Subcutaneous abdominal adipose tissue (tissue), 5 donors: ENCODE measurements around the gene APBB1IP.
"Not testable (repeated sequence)": the region's sequence is repeated elsewhere in the genome, so short reads cannot be mapped to it uniquely, and the experiment has no call there.

ENCODE experiments used
- H3K27ac ChIP-seq: one replicate; pipeline ENCODE4 v1.7.0; 2013; ENCODE audit warnings: low read depth, mild to moderate bottlenecking, inconsistent platforms, low read length, moderate library complexity
- H3K27me3 ChIP-seq, 5 donors: one replicate each; pipeline ENCODE4 v1.7.0; 2013; ENCODE audit warnings: low read length in 5 of 5, inconsistent platforms in 1 of 5; ENCODE audit not compliant: control insufficient read depth in 5 of 5, insufficient read depth in 4 of 5
- H3K36me3 ChIP-seq, 5 donors: one replicate each; pipeline ENCODE4 v1.7.0; 2013; ENCODE audit warnings: low read length in 5 of 5; ENCODE audit not compliant: control insufficient read depth in 5 of 5, insufficient read depth in 5 of 5
- H3K4me1 ChIP-seq, 5 donors: one replicate each; pipeline ENCODE4 v1.7.0; 2013; ENCODE audit warnings: low read length in 5 of 5, mild to moderate bottlenecking in 3 of 5, moderate library complexity in 1 of 5; ENCODE audit not compliant: control insufficient read depth in 5 of 5, insufficient read depth in 5 of 5
- H3K4me3 ChIP-seq, 5 donors: one replicate each; pipeline ENCODE4 v1.7.0; 2013; ENCODE audit warnings: low read length in 5 of 5, low read depth in 1 of 5
- H3K9ac ChIP-seq, 5 donors: one replicate each; pipeline ENCODE4 v1.7.0; 2013; ENCODE audit warnings: low read length in 5 of 5, mild to moderate bottlenecking in 4 of 5, moderate library complexity in 3 of 5
- H3K9me3 ChIP-seq, 5 donors: one replicate each; pipeline ENCODE4 v1.7.0; 2013; ENCODE audit warnings: low read length in 5 of 5; ENCODE audit not compliant: control insufficient read depth in 5 of 5
- donor health status: healthy.
- donor health status: healthy.
- donor health status: healthy.
- donor health status: healthy.
- donor health status: healthy.

Gene APBB1IP

DNA sequence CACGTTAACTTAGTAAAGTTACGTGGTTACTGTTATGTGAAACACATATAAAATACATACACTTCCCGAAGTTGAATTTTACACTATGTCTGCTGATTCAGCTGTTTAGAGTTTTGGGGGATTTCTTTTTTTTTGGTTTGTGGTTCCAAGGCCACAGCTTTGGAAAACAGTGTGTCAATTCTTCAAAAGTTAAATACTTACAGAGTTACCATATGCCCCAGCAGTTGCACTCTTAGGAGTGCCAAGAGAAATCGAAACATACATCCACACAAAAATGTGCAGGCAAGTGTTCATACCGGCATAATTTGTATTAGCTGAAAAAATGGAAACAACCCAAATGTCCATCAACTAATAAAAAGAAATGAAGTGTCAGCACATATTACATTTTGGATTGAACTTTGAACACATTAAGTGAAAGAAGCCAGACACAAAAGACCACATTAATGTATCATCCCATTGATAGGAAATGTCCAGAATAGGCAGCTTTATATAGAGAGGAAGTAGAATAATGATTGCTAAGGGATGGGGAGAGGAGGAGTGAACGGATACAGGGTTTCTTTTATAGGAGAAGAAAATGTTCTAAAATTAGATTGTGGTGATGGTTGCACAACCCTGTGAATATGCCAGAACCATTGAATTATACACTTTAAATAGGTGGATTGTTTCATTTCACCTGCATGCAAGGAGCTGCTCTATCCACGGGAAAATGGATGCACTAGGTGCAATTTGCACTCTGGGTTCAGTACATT, 17.6 kb downstream of the APBB1IP start:
- H3K9me3 ChIP-seq: no peaks in the 10 kb centered on the region
- no peaks in the 10 kb centered on the region for H3K27me3 ChIP-seq
- H3K27ac ChIP-seq: peak overlapping the region; percentile 57
- H3K4me1 ChIP-seq: peaks cover 0 to 28% (median 9%) of the 10 kb centered on the region in 5 donors
- no peak overlapping the region for H3K4me3 ChIP-seq
- peaks cover 0 to 3% (median 0%) of the 10 kb centered on the region in 5 donors for H3K36me3 ChIP-seq
- no peak overlapping the region for H3K9ac ChIP-seq

DNA sequence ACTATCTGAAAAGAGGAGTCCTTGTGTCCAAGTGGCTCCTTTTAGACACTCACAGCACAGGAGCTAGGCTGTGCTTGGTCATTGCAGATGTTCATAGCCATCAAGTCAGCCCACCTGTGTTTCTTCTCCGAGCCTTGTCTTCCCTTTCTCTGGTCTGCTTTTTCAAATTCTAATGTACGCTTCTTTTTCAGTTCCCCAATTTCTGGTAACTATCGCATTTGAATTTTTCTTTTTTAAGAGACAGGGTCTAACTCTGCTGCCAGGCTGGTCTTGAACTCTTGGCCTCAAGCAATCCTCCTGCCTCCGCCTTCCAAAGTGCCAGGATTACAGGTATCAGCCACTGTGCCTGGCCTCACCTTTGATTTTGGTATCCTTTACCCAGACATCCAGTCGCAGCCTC, 18.9 kb downstream of the APBB1IP start:
- Histone ChIP-seq H3K9me3 (no peaks in the 10 kb centered on the region), H3K27ac (peak overlapping the region; percentile 71), H3K4me3 (no peak overlapping the region), H3K36me3 (peaks cover 0 to 3% (median 0%) of the 10 kb centered on the region in 5 donors), H3K9ac (no peak overlapping the region), H3K4me1 (peaks cover 0 to 24% (median 9%) of the 10 kb centered on the region in 5 donors), H3K27me3 (no peaks in the 10 kb centered on the region)

DNA sequence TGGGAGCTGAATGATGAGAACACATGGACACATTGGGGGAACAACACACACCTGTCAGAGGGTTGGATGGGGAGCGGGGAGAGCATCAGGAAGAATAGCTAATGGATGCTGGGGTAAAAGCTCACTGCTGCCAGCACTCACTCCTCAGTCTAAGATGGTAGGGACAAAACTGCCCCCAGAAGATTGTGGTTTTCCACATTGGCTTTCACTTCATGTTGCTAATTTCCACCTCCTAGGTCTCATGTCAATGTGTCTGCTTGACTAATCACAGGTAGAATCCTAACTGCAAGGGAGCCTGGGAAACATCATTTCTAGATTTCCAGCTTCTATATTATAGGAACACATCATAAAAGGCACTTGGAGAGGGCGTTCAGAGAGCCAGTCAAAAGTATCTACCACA, 22.6 kb downstream of the APBB1IP start:
- Histone ChIP-seq H3K9me3 (no peaks in the 10 kb centered on the region), H3K27me3 (no peaks in the 10 kb centered on the region), H3K27ac (no peak overlapping the region), H3K4me1 (peaks cover 0 to 35% (median 11%) of the 10 kb centered on the region in 5 donors), H3K4me3 (no peak overlapping the region), H3K36me3 (peaks cover 0 to 2% (median 0%) of the 10 kb centered on the region in 5 donors), H3K9ac (no peak overlapping the region)

DNA sequence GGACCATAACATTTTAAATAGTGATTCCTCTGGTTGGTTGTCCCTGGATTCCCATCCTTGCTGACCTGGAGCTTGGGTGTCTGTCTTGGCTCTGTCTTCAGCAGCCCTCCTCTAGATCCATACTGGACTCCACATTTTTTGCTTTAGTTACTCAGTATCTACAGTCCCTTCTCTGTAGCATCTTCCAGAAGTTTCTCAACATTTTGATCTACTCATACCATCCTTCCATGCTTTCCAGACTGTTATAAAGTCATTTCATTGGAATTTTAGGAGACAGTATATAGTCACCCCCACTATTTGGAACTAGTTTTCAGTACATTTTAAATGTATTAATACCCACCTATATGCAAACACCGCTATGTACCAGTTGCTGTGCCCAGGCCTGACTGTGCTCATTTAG, 25.8 kb downstream of the APBB1IP start:
- no peaks in the 10 kb centered on the region for H3K9me3 ChIP-seq
- no peak overlapping the region for H3K9ac ChIP-seq
- H3K4me1 ChIP-seq: peaks cover 0 to 21% (median 4%) of the 10 kb centered on the region in 5 donors
- H3K27me3 ChIP-seq: no peaks in the 10 kb centered on the region
- no peak overlapping the region for H3K4me3 ChIP-seq
- H3K36me3 ChIP-seq: peaks cover 0 to 4% (median 2%) of the 10 kb centered on the region in 5 donors
- H3K27ac ChIP-seq: peak overlapping the region; percentile 70

DNA sequence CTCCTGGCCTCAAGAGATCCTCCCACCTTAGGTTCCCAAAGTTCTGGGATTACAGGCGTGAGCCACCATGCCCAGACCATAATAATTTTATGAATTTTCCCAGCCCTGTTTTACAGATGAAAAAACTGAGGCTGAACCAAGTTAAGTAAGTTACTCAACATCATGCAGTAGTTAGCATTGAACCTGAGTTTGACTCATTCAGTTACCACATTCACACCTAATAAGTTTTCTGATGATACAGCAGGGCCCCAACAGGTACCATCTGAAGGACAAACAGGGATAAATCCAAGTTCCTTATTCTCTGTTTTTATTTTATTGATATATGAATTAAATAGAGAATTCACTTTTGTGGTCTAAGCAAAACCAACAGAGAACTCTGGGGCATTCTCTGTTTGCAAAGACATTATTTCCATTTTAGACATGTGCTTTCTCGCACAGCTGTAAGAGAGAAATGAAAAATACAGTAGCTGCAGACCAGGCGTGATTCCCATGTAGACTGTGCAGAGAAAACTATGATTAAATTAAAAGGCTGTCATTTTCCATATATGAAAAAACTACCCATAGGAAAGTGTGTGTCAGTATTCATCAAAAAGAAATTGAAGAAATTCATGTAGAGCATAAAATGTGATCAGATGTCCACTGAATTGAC, 26.6 kb downstream of the APBB1IP start:
- Histone ChIP-seq H3K4me1 (peaks cover 0 to 21% (median 4%) of the 10 kb centered on the region in 5 donors), H3K27ac (peak overlapping the region; percentile 70), H3K4me3 (no peak overlapping the region), H3K9me3 (no peaks in the 10 kb centered on the region), H3K9ac (no peak overlapping the region), H3K27me3 (no peaks in the 10 kb centered on the region), H3K36me3 (peaks cover 0 to 4% (median 2%) of the 10 kb centered on the region in 5 donors)

GRCh38 chr10:26466531-26466930, 28.4 kb downstream of the APBB1IP start:
- not testable (repeated sequence) for H3K4me3 ChIP-seq, H3K9ac ChIP-seq, H3K27me3 ChIP-seq, H3K9me3 ChIP-seq, H3K36me3 ChIP-seq
- Histone ChIP-seq H3K27ac (peak overlapping the region; percentile 20), H3K4me1 (peaks cover 0 to 24% (median 7%) of the 10 kb centered on the region in 5 donors)

- Histone ChIP-seq H3K27ac (peak overlapping the region; percentile 50), H3K36me3 (peaks cover 0 to 4% (median 2%) of the 10 kb centered on the region in 5 donors), H3K9ac (no peak overlapping the region), H3K27me3 (no peaks in the 10 kb centered on the region), H3K9me3 (no peaks in the 10 kb centered on the region), H3K4me3 (no peak overlapping the region), H3K4me1 (peaks cover 0 to 26% (median 17%) of the 10 kb centered on the region in 5 donors)
These were observed 29.5 kb downstream of the APBB1IP start for GRCh38 chr10:26467639-26468038.

DNA sequence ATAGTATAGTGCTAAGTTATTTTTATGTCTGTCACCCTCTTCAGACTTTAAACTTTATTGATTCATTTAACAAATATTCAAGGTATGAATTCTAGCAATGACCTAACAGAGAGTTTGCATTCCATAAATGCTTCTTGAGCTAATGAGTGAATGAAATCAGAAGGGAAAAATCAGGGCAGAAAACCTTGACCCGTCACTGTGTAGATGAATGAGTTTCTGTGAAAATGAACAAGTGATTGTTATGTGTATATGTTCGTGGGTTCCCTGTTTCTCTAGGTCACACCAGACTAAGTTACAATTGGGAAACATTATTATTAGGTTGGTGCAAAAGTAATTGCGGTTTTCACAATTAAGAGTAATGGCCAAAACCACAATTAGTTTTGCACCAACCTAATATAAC, 30.1 kb downstream of the APBB1IP start:
- Histone ChIP-seq H3K9me3 (no peaks in the 10 kb centered on the region), H3K4me3 (no peak overlapping the region), H3K27me3 (no peaks in the 10 kb centered on the region), H3K36me3 (peaks cover 0 to 4% (median 2%) of the 10 kb centered on the region in 5 donors), H3K27ac (peak overlapping the region; percentile 58), H3K4me1 (peaks cover 0 to 23% (median 17%) of the 10 kb centered on the region in 5 donors), H3K9ac (no peak overlapping the region)

- H3K4me1 ChIP-seq: peaks cover 1 to 23% (median 15%) of the 10 kb centered on the region in 5 donors
- peak overlapping the region; percentile 58 for H3K27ac ChIP-seq
- no peak overlapping the region for H3K9ac ChIP-seq
- H3K9me3 ChIP-seq: no peaks in the 10 kb centered on the region
- H3K4me3 ChIP-seq: no peak overlapping the region
- peaks cover 0 to 4% (median 2%) of the 10 kb centered on the region in 5 donors for H3K36me3 ChIP-seq
- no peaks in the 10 kb centered on the region for H3K27me3 ChIP-seq
These were observed 30.6 kb downstream of the APBB1IP start for GRCh38 chr10:26468700-26469099.

DNA sequence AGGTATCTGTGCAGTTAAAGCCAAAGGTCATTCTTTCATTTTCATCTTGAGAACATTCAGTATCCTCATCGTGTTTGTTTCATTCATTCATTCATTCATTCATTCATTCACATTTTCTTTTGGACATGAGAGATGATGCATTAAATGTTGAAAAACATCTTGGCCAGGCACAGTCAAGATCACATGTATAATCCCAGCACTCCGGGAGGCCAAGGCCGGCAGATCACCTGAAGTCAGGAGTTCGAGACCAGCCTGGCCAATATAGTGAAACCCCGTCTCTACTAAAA, 34.3 kb downstream of the APBB1IP start:
- Histone ChIP-seq H3K9me3 (no peaks in the 10 kb centered on the region), H3K27me3 (no peaks in the 10 kb centered on the region), H3K27ac (peak overlapping the region; percentile 55), H3K4me1 (peaks cover 1 to 29% (median 20%) of the 10 kb centered on the region in 5 donors), H3K36me3 (peaks cover 0 to 2% (median 0%) of the 10 kb centered on the region in 5 donors), H3K9ac (no peak overlapping the region), H3K4me3 (no peak overlapping the region)
